Left lobe of liver (tissue), 2 donors: ENCODE data around the gene OPCML. TPM values are rescaled to one million over a fixed set of nuclear protein-coding genes. Genes with fewer than 3 reads are reported as not detected.

Experiments used
- ATAC-seq: fragments of 200-7000 bp; cut with Tn5 transposase; one replicate; pipeline ENCODE4 v1.9.1; 2020; ENCODE audit warnings: mild to moderate bottlenecking, moderate library complexity
- DNase-seq: peaks from one replicate; pipeline ENCODE4 v3.0.0-alpha.2; 2020; ENCODE audit warnings: low spot score
- total RNA-seq: library from RNA; stranded (reverse); gene quantifications from one replicate; pipeline ENCODE4 v1.2.1, GENCODE V29; 2021
- donor health status: DM: no; HTN: no; CAD: no; lungs with moderate emphysema.
- donor health status: DM: no; HTN: yes; CAD: no.

OPCML gene
- total RNA-seq, 1 donor from 2014 or later, result 0.05 TPM

- DNase-seq, result no peak
- ATAC-seq, result peak; percentile 50
Measured at GRCh38 chr11:132718711-132719671, 813.3 kb downstream of the OPCML start.

GRCh38 chr11:132717824-132718223 is 814.5 kb downstream of the OPCML start:
- no peak for DNase-seq
- ATAC-seq, result no peak

GRCh38 chr11:132716037-132716436 is 816.3 kb downstream of the OPCML start:
- DNase-seq (peak; percentile 75), ATAC-seq (peak; percentile 99)

- DNase-seq (no peak), ATAC-seq (no peak)
Measured at GRCh38 chr11:132714859-132715440, 817.4 kb downstream of the OPCML start.

- DNase-seq, result no peak
- no peak for ATAC-seq
Measured at GRCh38 chr11:132712466-132712865, 819.8 kb downstream of the OPCML start.

- ATAC-seq (peak; percentile 93), DNase-seq (peak; percentile 65)
Measured at GRCh38 chr11:132704781-132705375, 827.4 kb downstream of the OPCML start.

GRCh38 chr11:132692891-132693290 is 839.4 kb downstream of the OPCML start:
- DNase-seq (no peak), ATAC-seq (no peak)

GRCh38 chr11:132691848-132692550 is 840.3 kb downstream of the OPCML start:
- ATAC-seq (no peak), DNase-seq (no peak)

- no peak for ATAC-seq
- DNase-seq, result no peak
Measured at GRCh38 chr11:132686886-132687285, 845.4 kb downstream of the OPCML start.

GRCh38 chr11:132685174-132685611 is 847.1 kb downstream of the OPCML start:
- DNase-seq (no peak), ATAC-seq (no peak)

- no peak for ATAC-seq
- DNase-seq, result no peak
Measured at GRCh38 chr11:132683602-132684001, 848.7 kb downstream of the OPCML start.

GRCh38 chr11:132681971-132682370 is 850.3 kb downstream of the OPCML start:
- ATAC-seq (no peak), DNase-seq (no peak)

- no peak for DNase-seq
- ATAC-seq, result no peak
Measured at GRCh38 chr11:132680584-132680983, 851.7 kb downstream of the OPCML start.

GRCh38 chr11:132674151-132674550 is 858.1 kb downstream of the OPCML start:
- ATAC-seq, result no peak

GRCh38 chr11:132671851-132672370 is 860.4 kb downstream of the OPCML start:
- ATAC-seq (no peak), DNase-seq (no peak)

More at GRCh38 chr11:132674151-132674550, 858.1 kb downstream of the OPCML start:
- no peak for DNase-seq

- DNase-seq, result no peak
- no peak for ATAC-seq
Measured at GRCh38 chr11:132670921-132671675, 861.2 kb downstream of the OPCML start.

- DNase-seq (no peak), ATAC-seq (no peak)
Measured at GRCh38 chr11:132669949-132670348, 862.4 kb downstream of the OPCML start.

- no peak for ATAC-seq
Measured at GRCh38 chr11:132665205-132665604, 867.1 kb downstream of the OPCML start.

GRCh38 chr11:132658696-132659095 is 873.6 kb downstream of the OPCML start:
- DNase-seq, result no peak
- ATAC-seq, result no peak

More at GRCh38 chr11:132665205-132665604, 867.1 kb downstream of the OPCML start:
- DNase-seq, result no peak

- DNase-seq (no peak), ATAC-seq (no peak)
Measured at GRCh38 chr11:132658004-132658403, 874.3 kb downstream of the OPCML start.
